ENCODE measurements around the gene PLEKHA5. TPM values are rescaled to one million over a fixed set of nuclear protein-coding genes. Genes with fewer than 3 reads are reported as not detected.
"Not testable (repeated sequence)": the region's sequence is repeated elsewhere in the genome, so short reads cannot be mapped to it uniquely, and the experiment has no call there.

Gene PLEKHA5
- total RNA-seq, 4 donors from 2014 or later: 26.9 to 78.0 (median 39.6) TPM

DNA sequence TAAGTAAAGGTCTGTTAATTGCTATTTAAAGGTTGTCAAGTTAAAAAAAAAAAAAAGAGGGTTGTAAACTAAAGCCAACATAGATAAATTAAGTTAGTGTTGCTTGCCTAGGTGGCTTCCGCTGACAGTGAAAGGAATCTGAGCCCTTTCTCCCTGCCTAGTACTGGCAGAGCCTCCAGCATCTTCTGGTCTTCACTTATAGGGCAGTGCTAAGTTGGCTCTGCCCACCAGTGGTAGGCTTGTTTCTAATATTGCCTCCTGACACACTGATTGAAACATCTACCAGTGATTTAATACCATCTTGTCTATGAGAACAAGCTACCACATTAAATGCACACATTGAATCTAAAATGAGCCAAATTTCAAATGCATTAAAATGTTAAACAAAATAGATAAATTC lies 39.7 kb downstream of the PLEKHA5 start:
- Histone ChIP-seq H3K36me3 (no peaks in the 10 kb centered on the region), H3K9me3 (no peaks in the 10 kb centered on the region), H3K4me1 (peaks cover 0 to 43% (median 18%) of the 10 kb centered on the region in 4 donors), H3K27ac (no peak overlapping the region), H3K27me3 (no peaks in the 10 kb centered on the region), H3K4me3 (no peak overlapping the region)
- 100% methylated on average over 1 of the region's 1 CpG for WGBS, 2 donors (ENCODE audit: low coverage in 1 of 2)
- in situ Hi-C loops (cut with MboI; ENCODE audit: low pct_ligation_motif_present in 1 of 4, low pct_unique_long_range_greater_than_20kb in 1 of 4, low sequenced_read_pairs in 3 of 4): no loop called here
- TF ChIP-seq, protein P1, sequence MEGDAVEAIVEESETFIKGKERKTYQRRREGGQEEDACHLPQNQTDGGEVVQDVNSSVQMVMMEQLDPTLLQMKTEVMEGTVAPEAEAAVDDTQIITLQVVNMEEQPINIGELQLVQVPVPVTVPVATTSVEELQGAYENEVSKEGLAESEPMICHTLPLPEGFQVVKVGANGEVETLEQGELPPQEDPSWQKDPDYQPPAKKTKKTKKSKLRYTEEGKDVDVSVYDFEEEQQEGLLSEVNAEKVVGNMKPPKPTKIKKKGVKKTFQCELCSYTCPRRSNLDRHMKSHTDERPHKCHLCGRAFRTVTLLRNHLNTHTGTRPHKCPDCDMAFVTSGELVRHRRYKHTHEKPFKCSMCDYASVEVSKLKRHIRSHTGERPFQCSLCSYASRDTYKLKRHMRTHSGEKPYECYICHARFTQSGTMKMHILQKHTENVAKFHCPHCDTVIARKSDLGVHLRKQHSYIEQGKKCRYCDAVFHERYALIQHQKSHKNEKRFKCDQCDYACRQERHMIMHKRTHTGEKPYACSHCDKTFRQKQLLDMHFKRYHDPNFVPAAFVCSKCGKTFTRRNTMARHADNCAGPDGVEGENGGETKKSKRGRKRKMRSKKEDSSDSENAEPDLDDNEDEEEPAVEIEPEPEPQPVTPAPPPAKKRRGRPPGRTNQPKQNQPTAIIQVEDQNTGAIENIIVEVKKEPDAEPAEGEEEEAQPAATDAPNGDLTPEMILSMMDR (IDR thresholded peaks at IDR 0.05): no peak
- TF ChIP-seq EP300 (IDR thresholded peaks at IDR 0.05; ENCODE audit: low read depth) (no peak), POLR2AphosphoS5 (IDR thresholded peaks at IDR 0.05) (no peak), POLR2A (IDR thresholded peaks at IDR 0.05) (no peak)
- intact Hi-C loops (cut with DNase I; ENCODE audit: low total_unique reads): no loop called here
- DNase-seq: no peak

DNA sequence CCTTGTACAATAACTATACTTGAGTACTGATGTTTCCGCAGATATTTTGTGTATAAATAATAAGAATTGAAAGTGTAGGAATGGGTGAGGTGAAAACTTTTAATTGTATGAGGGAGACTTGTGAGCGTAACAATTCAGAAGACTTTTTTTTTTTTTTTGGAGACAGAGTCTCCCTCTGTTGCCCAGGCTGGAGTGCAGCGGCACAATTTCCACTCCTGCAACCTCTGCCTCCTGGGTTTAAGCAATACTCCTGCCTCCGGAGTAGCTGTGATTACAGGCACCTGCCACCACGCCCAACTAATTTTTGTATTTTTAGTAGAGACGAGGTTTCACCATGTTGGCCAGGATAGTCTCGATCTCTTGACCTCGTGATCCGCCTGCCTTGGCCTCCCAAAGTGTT lies 40.8 kb downstream of the PLEKHA5 start:
- H3K9me3 ChIP-seq; intact Hi-C loops (cut with DNase I; ENCODE audit: low total_unique reads); H3K27me3 ChIP-seq; H3K36me3 ChIP-seq; DNase-seq; H3K4me3 ChIP-seq; H3K27ac ChIP-seq; in situ Hi-C loops (cut with MboI; ENCODE audit: low pct_ligation_motif_present in 1 of 4, low pct_unique_long_range_greater_than_20kb in 1 of 4, low sequenced_read_pairs in 3 of 4): not testable (repeated sequence)
- 93% methylated on average over 7 to 9 of the region's 9 CpGs for WGBS, 2 donors (ENCODE audit: low coverage in 1 of 2)
- H3K4me1 ChIP-seq: peaks cover 0 to 33% (median 16%) of the 10 kb centered on the region in 4 donors

DNA sequence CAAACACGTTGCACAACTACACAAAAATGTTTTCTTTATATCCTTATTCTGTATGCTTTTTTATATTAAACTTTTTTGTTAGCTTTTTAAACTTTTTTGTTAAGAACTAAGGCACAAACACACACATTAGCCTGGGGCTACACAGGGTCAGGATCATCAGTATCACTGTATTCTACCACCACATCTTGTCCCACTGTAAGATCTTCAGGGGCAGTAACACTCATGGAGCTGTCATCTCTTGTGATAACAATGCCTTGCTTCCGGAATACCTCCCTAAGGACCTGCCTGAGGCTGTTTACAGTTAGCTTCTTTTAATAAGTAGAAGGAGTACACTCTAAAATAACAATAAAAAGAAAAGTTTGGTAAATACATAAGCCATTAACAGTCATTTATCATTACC lies 42.2 kb downstream of the PLEKHA5 start:
- intact Hi-C loops (cut with DNase I; ENCODE audit: low total_unique reads): no loop called here
- H3K27me3 ChIP-seq: no peaks in the 10 kb centered on the region
- no peak overlapping the region for H3K27ac ChIP-seq
- WGBS, 2 donors (ENCODE audit: low coverage in 1 of 2): 77 to 79% methylated on average over 2 of the region's 2 CpGs
- H3K4me3 ChIP-seq: no peak overlapping the region
- no peak for TF ChIP-seq POLR2A (IDR thresholded peaks at IDR 0.05)
- no peak for TF ChIP-seq EP300 (IDR thresholded peaks at IDR 0.05; ENCODE audit: low read depth)
- TF ChIP-seq POLR2AphosphoS5 (IDR thresholded peaks at IDR 0.05): no peak
- TF ChIP-seq, protein P1 (IDR thresholded peaks at IDR 0.05): no peak
- H3K4me1 ChIP-seq: peaks cover 0 to 19% (median 6%) of the 10 kb centered on the region in 4 donors
- no peaks in the 10 kb centered on the region for H3K9me3 ChIP-seq
- no peaks in the 10 kb centered on the region for H3K36me3 ChIP-seq
- no peak for DNase-seq
- in situ Hi-C loops (cut with MboI; ENCODE audit: low pct_ligation_motif_present in 1 of 4, low pct_unique_long_range_greater_than_20kb in 1 of 4, low sequenced_read_pairs in 3 of 4): no loop called here

DNA sequence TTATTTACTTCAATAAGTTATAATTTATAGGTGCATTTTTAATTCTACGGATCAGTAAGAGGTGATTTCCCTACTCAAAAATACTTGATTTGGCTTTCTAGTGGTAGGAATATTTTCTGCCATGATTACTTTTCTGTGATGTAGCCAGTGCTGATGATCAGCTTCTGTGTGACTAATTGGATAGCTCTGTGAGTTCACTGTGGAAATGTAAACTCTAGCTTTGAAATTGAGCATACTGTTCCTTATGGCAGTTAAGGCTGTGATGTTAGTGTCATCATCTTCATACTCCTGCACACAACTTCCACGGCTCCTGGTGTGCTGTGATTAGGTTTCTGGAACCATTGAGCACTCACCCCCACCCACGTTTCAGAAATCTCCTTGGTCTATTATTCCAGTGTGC lies 48.2 kb downstream of the PLEKHA5 start:
- TF ChIP-seq EP300 (IDR thresholded peaks at IDR 0.05; ENCODE audit: low read depth) (no peak), POLR2AphosphoS5 (IDR thresholded peaks at IDR 0.05) (no peak), POLR2A (IDR thresholded peaks at IDR 0.05) (no peak)
- TF ChIP-seq, protein P1 (IDR thresholded peaks at IDR 0.05): no peak
- Histone ChIP-seq H3K27me3 (no peaks in the 10 kb centered on the region), H3K27ac (no peak overlapping the region), H3K9me3 (no peaks in the 10 kb centered on the region), H3K4me1 (no peaks in the 10 kb centered on the region), H3K36me3 (no peaks in the 10 kb centered on the region), H3K4me3 (no peak overlapping the region)
- WGBS, 2 donors (ENCODE audit: low coverage in 1 of 2): 65 to 73% methylated on average over 3 of the region's 3 CpGs
- intact Hi-C loops (cut with DNase I; ENCODE audit: low total_unique reads) (no loop called here), in situ Hi-C loops (cut with MboI; ENCODE audit: low pct_ligation_motif_present in 1 of 4, low pct_unique_long_range_greater_than_20kb in 1 of 4, low sequenced_read_pairs in 3 of 4) (loop anchor here in 3 of 4 donors (25.0 kb wide), 4 partner anchors 315 to 1040 kb away; partner anchors contain the start of gene PIK3C2G (in 2 of the 3))
- no peak for DNase-seq

DNA sequence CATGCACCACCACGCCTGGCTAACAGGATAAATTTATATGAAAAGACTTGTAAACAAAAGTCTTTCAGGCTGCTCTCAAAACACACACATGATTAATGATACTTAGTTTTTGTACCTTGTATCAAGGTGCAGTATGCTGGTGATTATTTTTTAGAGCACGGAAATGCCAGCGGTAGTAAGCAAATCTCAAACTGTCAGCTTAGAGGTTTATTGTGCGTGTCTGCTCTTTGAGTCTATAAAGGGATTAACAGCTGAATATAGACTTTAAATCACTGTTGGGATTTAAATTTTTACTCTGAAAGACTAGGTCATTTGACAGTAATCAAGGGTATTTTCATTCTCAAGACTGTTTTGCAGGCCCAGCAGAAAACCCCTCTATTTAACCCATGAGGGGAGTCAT lies 50.5 kb downstream of the PLEKHA5 start:
- intact Hi-C loops (cut with DNase I; ENCODE audit: low total_unique reads): no loop called here
- Histone ChIP-seq H3K9me3 (no peaks in the 10 kb centered on the region), H3K27ac (no peak overlapping the region), H3K36me3 (no peaks in the 10 kb centered on the region), H3K27me3 (no peaks in the 10 kb centered on the region), H3K4me1 (no peaks in the 10 kb centered on the region), H3K4me3 (no peak overlapping the region)
- in situ Hi-C loops (cut with MboI; ENCODE audit: low pct_ligation_motif_present in 1 of 4, low pct_unique_long_range_greater_than_20kb in 1 of 4, low sequenced_read_pairs in 3 of 4): loop anchor here in 3 of 4 donors (25.0 kb wide), 4 partner anchors 318 to 1043 kb away; partner anchors contain the start of gene PIK3C2G (in 2 of the 3)
- 74 to 93% methylated on average over 4 of the region's 4 CpGs for WGBS, 2 donors (ENCODE audit: low coverage in 1 of 2)
- DNase-seq: no peak
- TF ChIP-seq, protein P1 (IDR thresholded peaks at IDR 0.05): no peak
- no peak for TF ChIP-seq EP300 (IDR thresholded peaks at IDR 0.05; ENCODE audit: low read depth)
- no peak for TF ChIP-seq POLR2A (IDR thresholded peaks at IDR 0.05)
- TF ChIP-seq POLR2AphosphoS5 (IDR thresholded peaks at IDR 0.05): no peak
